GM19467 (cell line): Measurements from ENCODE around the gene NTRK3.

Experiments used
- ATAC-seq: cut with Tn5 transposase; IDR thresholded peaks from one replicate; pipeline ENCODE4 v1.9.1; 2021; ENCODE audit warnings: mild to moderate bottlenecking, moderate library complexity; ENCODE audit not compliant: unreplicated experiment

The NTRK3 gene

DNA sequence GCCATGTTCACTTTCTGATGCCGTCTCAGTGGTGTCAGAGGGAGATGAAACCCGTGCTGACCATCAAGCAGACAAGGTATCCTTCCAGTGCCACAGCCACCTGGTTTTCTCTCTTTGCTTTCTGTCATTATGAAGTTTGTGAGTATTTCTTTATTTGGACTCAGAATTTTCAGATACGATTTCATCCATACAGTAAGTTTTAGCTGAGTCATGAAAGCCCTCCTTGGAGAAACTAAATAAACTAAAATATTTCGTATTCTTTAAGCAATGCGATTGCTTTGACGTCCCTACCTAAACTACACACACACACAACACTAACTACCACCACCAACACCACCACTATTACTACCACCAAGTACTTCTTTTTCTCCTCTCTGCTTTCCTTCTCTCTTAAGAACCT is 350.1 kb downstream of the NTRK3 start:
- ATAC-seq: no peak

DNA sequence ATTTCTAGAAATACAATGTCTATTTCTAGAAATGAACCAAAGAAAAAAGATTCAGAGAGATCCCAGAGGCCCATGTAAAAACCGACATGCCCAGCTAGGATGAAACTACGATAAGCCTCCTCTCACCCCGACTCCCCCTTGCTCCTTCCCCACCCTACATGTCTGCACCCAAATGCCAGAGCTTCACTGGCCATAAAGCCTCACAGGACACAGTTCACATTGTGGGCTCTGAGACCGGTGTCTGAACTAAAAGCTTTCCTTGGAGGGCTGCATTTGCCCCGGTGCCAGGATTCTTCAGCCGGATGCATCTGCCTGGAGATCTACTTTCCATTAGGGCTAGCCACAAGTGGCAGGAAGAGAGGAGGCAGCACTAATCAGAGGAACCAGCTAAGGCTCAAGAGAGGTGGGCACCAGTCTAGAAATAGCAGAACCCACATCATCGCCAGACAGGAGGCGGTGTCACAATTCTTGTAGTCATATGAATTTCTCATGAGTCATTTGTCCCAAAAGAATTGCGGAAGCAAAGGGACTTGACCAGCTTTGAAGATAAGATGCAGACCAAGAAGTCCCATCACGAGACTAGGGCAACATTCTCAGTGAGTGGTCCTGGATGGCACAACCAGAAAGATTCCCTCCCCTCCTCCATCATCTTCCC is 353.6 kb downstream of the NTRK3 start:
- no peak for ATAC-seq

DNA sequence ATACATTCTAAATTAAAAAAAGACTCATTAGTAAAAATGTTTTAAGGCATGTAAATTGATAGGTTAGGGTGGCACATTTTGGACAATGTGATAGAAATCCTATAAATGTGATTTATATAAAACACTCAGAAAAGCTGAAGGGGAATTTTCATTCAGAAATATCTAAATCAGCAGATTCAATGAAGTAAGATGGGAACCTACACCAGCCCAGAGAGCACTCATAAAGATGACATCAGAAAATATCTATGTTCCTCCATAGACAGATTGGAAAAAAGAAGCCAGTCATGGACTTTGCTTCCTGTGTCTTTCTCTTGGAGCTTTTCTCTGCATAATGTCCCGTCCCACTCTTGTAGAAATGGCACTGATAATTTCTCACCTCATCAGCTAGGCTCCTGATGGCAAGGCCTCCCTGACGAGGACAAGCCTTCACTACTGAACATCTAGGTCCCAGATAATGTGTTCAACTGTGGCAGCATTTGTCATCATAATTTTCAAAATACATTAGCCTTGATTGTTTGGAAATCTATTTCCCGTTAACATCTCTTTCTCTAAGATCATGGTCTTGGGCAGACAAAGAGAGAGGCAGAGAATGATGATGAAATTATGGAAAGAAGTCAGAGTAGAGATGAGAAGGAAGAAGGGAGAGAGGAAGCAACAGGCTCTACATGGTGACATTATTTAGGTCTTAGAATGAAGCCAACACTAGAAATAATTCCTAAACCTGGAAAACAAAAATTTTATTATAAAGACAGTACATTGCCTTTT is 354.4 kb downstream of the NTRK3 start:
- no peak for ATAC-seq

DNA sequence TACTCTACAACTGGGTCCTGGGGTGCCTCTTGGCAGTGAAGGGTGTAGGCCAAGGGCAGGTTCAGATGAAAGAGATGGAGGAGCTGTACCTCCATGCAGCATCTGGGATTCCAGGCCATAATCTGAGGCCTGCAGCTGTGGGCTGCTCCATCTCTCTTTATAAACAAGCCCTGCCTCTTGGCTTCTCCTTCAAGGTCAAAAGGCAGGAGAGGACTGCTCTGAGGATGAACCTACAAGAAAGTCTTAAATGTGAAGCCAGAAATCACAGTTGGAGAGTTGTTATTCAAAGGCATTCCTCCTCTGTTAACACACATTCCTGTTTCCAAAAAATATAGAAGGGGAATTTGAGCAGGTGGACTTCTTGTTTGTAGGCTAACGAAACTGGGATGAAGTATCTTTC is 355.5 kb downstream of the NTRK3 start:
- ATAC-seq: no peak

DNA sequence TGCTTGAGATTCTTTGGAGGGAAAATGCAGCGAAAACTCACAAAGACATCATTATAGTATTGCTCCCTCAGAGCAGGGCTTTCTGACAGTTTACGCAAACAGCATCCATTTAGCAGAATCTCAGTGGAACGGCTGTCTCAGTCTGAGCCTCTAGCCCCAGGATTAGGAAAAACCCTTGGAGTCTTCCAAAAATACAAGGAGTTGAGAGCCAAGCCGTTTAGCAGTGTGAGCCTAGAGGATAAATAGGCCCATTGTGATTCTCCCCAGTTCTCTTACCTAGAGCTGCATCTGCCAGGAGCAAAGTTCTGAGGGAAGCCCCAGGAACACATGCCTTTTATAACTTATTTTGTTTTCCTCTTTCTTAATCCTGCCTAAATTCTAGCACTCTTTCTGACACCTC is 359.6 kb downstream of the NTRK3 start:
- no peak for ATAC-seq

DNA sequence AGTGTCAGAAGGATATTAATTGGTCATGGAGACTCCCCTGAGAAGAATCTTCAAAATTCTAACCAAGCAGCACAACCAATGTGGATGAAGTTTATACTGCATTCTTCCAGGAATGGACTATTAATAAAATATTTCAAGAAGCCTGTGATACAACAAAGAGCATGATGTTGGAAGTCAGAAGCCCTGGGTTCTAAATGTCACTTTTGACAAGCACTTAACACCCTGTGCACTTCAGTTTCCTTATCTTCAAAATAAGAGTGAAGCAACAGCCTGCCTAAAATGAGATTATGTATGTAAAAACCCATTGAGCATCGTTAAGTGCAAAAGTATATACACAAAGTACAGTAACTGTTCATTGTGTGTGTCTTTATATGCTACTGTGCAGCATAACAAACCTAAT is 369.4 kb downstream of the NTRK3 start:
- no peak for ATAC-seq

DNA sequence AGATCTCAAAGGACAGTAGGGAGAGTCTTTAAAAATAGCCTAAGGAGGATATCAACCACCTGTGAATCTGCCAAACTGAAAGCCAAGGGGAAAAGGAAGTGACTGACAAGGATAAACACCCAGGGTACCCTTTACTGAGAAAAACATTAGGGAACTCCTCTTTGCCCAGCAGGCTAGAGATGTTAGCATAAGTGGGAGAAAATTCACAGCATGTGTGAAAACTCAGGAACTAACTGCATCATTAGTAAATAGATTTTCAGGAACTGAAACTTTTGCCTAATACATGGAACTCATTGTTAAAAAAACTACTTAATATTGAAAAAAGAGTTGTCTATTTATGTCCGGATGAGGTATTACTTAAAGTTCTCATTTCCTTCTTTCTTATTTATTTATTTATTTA is 375.5 kb downstream of the NTRK3 start:
- ATAC-seq: no peak

DNA sequence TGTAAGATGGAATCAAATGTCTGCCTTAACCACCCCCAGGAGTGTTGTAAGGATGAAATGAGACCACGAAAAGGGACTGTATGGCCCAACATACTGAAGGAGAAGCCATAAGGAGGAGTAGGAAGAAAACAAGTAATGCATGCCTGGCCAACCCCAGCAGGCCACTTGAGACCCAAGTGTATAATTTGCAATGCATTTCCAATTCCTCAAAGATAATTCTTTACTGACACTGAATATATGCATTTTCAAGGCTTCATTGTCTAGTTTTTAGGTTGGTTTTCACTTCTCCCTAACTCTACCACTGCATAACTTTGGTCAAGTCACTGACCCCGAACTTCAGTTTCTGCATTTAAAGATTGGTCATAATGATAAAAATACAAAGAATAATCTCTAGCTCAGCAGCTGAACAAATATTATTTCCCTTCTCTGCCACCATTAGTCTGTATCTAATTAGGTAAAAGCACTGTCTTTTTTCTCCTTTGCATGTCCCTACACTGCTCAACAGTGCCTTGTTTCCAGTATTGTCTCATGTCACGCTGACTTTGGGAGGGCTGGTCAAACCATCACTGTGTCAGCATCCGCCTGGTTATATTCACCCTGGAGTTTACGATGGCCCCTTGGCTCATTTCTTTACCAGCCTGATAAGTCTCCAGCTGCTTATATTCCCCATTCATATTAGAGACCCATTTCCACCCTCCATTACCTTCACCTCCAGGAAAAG is 378.6 kb downstream of the NTRK3 start:
- ATAC-seq: no peak

DNA sequence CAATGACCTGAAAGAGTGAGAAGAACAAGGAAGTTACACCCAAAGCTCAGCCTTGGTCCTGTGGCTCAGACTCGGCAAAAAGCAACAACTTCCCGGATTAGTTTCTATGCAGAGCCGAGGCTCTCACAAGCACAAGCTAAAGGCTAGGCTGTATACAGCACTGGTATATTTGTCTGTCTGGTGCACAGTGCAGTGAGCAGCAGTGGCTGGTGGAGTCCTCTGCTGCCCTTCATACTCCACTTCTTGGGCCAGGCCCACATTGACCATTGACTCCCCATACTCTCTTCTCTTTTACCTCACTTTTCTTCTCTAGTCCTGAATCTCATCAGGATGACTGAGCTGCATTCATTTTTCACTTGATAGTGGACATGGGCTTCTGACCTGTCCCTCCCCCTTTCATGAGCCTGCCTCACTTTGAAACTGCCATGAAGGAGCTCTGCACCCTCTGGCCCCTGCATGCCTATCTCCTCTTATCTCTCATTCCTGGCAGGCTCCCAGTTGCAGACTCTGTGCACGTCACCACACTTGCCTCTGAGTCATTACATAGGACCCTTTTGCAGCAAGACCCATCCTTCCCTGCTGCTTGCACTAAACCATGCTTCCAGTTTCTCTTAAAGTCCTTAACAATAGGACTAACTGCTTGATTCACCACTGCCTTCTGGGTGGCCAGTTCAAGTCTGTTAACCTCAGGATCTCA is 379.3 kb downstream of the NTRK3 start:
- ATAC-seq: no peak

DNA sequence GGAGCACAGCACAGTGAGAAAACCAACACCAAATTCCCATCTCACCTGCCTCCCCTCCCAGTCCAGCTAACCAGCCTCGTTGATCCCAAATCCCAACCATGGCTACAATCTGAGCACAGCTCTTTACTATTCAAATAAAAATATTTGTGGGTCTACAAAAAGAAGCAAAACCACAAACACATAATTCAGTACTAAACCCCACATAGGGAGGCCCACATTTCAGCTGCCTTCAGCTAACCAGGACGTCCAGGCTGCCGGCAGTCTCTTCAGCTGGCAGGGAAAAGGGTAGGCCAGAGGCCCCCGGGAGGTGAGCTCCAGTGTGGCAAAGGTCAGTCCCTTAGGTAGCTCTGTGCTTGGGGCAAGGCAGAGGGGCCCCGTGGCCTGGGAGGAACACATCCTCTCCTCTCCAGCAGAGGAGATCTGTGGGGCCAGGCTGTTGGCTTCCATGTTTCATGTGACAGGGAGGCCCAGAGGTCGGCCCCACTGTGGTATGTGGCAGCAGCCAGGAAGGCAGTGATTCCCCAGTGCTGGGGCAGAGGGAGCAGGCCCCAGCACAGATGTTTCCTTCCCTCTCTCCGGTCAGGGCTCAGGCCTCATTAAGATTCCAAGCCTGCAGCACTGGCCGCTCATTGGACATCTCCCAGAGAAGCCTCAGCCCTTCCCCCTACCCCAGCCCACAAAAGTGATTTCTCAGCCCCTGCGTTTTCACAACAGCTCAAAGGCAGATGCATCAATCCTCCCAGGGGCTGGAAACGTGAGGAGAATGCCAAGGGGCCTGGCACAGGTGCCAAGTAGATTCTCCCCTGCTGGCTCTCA is 381.4 kb downstream of the NTRK3 start:
- ATAC-seq: no peak

DNA sequence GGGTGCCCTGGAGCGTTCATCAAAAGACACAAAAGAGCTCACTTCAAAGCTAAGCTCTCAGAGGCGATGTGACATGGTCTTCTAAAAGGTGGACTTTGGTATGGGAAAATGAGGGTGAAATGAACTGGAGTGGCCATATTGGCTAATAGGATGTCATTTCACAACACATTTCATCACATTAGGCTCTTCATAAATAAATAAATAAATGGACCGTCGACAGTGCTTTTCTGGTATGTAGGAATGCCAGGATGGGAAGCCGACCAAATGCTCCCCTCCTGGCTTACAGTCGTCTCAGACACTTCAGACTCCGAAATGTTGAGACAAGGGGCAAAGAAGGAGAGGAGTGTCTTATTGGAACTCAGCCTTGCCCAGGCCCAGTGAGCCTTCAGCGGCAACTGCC is 383.0 kb downstream of the NTRK3 start:
- ATAC-seq: no peak

DNA sequence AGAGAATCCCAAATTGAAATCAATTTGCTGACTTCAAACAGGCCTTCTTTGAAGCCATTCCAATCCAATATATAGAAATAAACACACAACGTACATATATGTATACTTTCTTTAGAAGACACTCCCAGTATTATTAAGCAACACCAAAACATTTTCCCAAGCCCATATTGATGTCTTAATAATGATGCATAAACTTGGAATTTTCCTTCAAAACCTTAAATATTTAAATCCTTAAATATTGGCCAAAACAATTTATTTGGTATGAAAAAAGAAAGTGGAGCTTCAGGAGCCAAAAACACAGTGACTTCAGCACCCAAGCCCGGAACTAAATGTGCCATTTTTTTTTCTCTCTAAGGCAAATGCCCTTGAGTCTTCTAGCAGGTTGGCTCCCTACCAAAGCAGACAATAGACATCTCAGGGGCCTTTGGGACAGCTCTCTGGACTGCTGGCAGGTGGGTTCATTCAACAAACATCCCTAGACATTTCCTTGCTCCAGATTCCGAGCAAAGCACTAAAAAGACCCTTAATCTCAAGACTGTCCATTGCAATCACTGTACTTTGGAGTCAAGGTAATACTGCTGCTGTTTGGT is 384.7 kb downstream of the NTRK3 start:
- no peak for ATAC-seq

DNA sequence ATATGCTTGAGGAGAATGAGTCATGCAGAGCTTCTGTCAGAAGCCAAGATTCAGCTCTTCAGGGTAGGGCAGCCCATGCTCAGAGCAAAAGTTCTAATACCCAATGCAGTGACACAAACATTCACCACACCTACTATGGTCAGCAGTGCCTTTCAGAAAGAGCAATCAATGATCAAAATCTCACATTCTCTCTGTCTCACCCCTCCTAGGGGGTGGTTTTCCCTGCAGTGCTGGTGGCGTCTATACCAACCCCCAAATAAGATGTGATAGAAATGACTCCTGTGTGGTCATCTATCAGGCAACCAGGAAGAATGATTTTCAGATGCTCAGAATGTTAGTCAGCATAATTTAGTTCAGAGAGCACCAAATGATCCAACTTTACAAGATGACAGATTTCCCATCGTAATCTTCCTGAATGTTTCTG is 385.3 kb downstream of the NTRK3 start:
- ATAC-seq: no peak

DNA sequence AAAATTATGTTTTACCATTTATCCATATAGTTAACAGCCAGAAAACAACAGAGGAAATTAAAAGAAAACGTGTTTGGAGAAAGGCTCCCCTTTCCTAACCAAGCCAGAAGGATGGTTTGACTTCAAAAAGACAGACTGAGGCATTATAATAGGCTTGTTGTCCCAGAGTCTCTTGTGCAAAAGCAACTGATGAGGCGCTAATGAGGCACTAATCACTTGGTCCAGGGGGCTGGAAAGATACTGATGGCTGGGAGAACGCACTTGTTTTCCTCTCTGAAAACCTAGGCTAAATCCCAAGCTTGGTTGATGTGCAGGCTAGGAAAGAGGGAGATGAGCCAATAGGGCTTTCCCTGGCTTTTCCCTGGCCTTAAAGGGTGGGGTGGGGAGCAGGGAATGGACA is 389.6 kb downstream of the NTRK3 start:
- ATAC-seq: no peak

DNA sequence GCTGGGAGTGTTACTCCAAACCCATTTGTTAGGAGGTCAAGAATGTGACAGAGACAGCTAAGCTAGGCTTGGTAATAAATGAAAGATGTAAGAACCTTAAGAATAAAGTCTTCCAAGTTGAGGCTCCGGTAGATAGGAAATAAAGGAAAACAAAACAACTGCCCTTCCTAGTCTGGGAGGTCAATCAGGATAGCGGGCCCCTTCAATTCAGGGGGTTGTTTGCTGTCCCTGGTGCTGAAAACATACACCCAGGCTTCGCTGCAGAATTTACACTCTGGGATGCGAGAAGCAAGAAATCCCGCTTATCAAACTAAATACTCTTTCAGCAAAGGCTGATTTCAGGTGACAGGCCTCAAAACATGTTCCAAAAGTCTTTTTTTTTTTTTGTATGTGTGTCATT is 393.4 kb downstream of the NTRK3 start:
- no peak for ATAC-seq

DNA sequence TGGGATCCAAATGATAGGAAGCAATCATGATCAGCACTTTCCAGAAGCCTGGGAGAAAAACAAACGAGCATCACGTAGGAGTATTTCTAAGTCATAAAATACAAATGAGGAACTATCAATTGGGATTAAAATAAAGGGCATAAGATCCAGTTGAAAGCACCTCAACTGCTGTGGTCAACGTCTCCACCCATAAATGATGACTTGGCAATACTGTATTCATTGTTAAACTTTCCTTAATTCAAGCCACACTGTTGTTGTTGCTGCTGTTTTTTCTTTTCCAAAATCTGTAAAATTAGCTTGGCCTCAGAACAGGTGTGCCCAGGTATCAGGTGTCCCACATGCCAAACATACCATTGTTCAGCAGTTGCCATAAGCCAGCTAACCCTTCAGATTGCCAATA is 395.8 kb downstream of the NTRK3 start:
- no peak for ATAC-seq

DNA sequence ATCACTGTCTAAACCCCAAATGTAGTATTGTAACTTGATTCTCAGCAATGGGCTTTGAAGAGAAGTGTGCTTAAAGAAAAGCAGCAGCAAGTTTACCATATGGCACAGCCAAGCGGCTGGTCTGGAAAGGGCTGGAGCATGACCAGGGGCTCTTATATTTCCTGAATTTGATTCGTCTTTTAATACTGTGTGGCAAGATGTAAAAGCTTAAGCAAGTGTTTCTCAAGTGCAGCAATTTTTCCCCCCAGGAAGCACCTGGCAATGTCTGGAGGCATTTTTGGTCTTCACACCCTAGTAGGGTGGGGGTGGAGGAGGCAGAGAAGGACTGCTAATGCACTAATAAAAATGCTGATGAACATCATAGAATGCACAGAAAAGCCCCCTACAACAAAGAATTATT is 397.9 kb downstream of the NTRK3 start:
- no peak for ATAC-seq

DNA sequence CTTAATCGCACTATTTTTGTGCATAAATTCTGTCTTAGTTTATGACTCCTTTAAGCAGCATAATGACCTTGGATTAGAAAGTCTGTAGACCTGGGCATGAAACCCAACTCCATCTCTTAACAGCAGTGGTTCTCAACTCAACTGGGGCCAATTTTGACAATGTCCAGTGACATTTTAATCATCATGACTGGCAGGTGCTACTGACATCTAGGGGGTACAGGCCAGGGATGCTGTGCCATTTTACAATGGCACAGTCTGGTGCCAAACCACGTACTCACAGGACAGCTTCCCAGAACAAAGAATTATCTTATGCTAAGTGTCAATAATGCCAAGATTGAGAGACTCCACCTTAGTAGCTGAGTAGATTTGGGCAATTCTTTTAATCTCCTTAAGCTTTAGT is 405.0 kb downstream of the NTRK3 start:
- ATAC-seq: no peak

DNA sequence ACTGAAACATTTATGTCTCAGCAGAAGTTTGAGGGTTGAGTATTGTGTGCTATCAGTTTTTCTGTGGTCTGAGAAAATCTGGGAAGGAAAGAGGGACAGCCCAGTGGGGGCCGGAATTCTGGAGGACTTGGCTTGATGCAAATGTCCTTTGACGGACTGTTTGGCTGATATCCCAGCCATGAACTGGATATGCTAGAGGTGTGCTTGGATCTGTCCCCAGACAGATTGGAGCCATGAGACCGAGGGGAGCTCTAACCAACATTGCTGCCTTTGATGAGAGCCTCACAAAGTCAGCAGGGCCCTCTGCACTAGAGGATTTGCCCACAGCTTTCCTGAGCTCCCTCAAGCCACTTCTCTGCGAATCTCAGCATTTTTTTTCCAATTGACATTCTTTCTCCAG is 405.6 kb downstream of the NTRK3 start:
- ATAC-seq: no peak

DNA sequence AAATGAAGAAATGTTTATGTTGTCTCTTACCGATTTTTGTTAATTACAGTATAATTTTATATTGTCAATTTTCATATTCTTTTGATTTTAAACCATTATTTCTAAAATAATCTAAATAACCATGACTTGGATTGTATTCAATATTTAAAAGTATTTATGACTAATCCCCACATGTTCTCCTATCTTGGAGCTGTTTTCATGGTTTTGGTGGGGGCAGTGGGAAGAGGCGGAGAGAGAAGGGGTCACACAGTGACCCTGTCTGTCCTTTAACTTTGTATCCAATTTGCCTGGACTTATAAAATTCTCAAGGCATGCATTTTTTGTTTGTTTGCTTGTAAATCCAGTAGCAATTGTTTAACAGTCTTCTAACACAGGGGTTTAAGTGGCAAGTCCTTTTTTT is 407.4 kb downstream of the NTRK3 start:
- ATAC-seq: no peak
